Uterus (tissue), 2 donors: ENCODE results near the gene NOC4L.
"Not testable (repeated sequence)": the region's sequence is repeated elsewhere in the genome, so short reads cannot be mapped to it uniquely, and the experiment has no call there.

Experiments
- POLR2A ChIP-seq, 2 donors: fragments of 450-650 bp; IDR thresholded peaks; one replicate each; pipeline ENCODE4 v1.6.1; 2016; ENCODE audit warnings: antibody characterized with exemption in 2 of 2, mild to moderate bottlenecking in 1 of 2, moderate library complexity in 1 of 2
- TF ChIP-seq, protein P1 (sequence below), 4 experiments: fragments of 200-600 bp in 2 of 4; fragments of 450-650 bp in 2 of 4; sonication (generic) in 2 of 4; IDR thresholded peaks; one replicate each; pipeline ENCODE4 v1.5.1; 2016 to 2019; ENCODE audit warnings: antibody characterized with exemption in 4 of 4, mild to moderate bottlenecking in 2 of 4, moderate library complexity in 1 of 4

DNA sequence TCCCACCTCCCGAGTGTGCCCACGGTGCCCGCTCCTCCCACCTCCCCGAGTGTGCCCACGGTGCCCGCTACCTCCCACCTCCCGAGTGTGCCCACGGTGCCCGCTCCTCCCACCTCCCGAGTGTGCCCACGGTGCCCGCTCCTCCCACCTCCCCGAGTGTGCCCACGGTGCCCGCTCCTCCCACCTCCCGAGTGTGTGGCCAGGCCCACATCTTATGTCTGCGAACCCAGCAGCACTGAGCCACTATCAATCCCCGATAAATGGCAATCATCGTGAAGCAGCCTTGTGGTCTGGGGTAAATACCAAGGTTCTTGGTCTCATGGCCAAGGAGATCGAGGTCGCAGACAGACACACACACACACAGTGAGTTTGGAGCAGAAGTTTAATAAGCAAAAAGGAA lies 8.0 kb upstream of the NOC4L start:
- TF ChIP-seq, protein P1, sequence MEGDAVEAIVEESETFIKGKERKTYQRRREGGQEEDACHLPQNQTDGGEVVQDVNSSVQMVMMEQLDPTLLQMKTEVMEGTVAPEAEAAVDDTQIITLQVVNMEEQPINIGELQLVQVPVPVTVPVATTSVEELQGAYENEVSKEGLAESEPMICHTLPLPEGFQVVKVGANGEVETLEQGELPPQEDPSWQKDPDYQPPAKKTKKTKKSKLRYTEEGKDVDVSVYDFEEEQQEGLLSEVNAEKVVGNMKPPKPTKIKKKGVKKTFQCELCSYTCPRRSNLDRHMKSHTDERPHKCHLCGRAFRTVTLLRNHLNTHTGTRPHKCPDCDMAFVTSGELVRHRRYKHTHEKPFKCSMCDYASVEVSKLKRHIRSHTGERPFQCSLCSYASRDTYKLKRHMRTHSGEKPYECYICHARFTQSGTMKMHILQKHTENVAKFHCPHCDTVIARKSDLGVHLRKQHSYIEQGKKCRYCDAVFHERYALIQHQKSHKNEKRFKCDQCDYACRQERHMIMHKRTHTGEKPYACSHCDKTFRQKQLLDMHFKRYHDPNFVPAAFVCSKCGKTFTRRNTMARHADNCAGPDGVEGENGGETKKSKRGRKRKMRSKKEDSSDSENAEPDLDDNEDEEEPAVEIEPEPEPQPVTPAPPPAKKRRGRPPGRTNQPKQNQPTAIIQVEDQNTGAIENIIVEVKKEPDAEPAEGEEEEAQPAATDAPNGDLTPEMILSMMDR (IDR thresholded peaks at IDR 0.05) = not testable (repeated sequence)
- TF ChIP-seq POLR2A (IDR thresholded peaks at IDR 0.05) = not testable (repeated sequence)
